Lung (tissue), 12 donors: Measurements from ENCODE around the gene AKAP1. TPM values are rescaled to one million over a fixed set of nuclear protein-coding genes. Genes with fewer than 3 reads are reported as not detected.

Experiments
- ATAC-seq: fragments of 200-7000 bp; cut with Tn5 transposase; one replicate; pipeline ENCODE4 v1.9.1; 2020; ENCODE audit warnings: moderate number of reproducible peaks; ENCODE audit not compliant: insufficient read depth, low FRiP score
- DNase-seq, 3 donors: peaks; one replicate each; pipeline ENCODE4 v3.0.0-alpha.2; 2013 to 2017
- H3K27ac ChIP-seq, 2 donors: one replicate each; pipeline ENCODE4 v1.5.1; 2013; ENCODE audit warnings: mild to moderate bottlenecking in 2 of 2, moderate library complexity in 2 of 2, control low read depth in 1 of 2, inconsistent platforms in 1 of 2, low read depth in 1 of 2, low read length in 1 of 2
- H3K27me3 ChIP-seq, 3 donors: one replicate each; pipeline ENCODE4 v1.5.1; 2013; ENCODE audit warnings: low read length in 2 of 3; ENCODE audit not compliant: control insufficient read depth in 3 of 3, insufficient read depth in 3 of 3
- H3K36me3 ChIP-seq, 4 donors: one replicate each; pipeline ENCODE4 v1.5.1; 2013; ENCODE audit warnings: low read length in 4 of 4, mild to moderate bottlenecking in 1 of 4, moderate library complexity in 1 of 4; ENCODE audit not compliant: control insufficient read depth in 4 of 4, insufficient read depth in 4 of 4
- H3K4me1 ChIP-seq, 5 donors: one replicate each; pipeline ENCODE4 v1.5.1; 2013; ENCODE audit warnings: low read length in 5 of 5, mild to moderate bottlenecking in 2 of 5, moderate library complexity in 1 of 5; ENCODE audit not compliant: control insufficient read depth in 5 of 5, insufficient read depth in 5 of 5
- H3K4me3 ChIP-seq: one replicate; pipeline ENCODE4 v1.5.1; 2013; ENCODE audit warnings: mild to moderate bottlenecking, control low read depth, moderate library complexity
- H3K9ac ChIP-seq, 2 donors: one replicate each; pipeline ENCODE4 v1.5.1; 2013; ENCODE audit warnings: low read length in 2 of 2, control low read depth in 1 of 2; ENCODE audit not compliant: insufficient read depth in 1 of 2
- H3K9me3 ChIP-seq, 4 donors: one replicate each; pipeline ENCODE4 v1.5.1; 2013; ENCODE audit warnings: low read length in 3 of 4, mild to moderate bottlenecking in 1 of 4, moderate library complexity in 1 of 4; ENCODE audit not compliant: control insufficient read depth in 4 of 4, insufficient read depth in 3 of 4
- WGBS, 2 donors: extraction: QIAGEN DNeasy Blood & Tissue Kit; methylation state at CpG; one replicate each; pipeline ENCODE4 v1.1.7; 2013; 5-methylcytosine and 5-hydroxymethylcytosine counted together
- polyA plus RNA-seq, 2 donors: library from polyadenylated mRNA; stranded (reverse); fragments of 200-250 nt; gene quantifications; one replicate each; pipeline ENCODE4 v1.2.1, GENCODE V29; 2013
- total RNA-seq, 2 donors: library from RNA; depleted of rRNA in 1 of 2; stranded (reverse); fragments of >200 nt in 1 of 2; gene quantifications; one replicate each; pipeline ENCODE4 v1.2.1, GENCODE V29; 2014 to 2021
- TF ChIP-seq, protein P1 (sequence below): IDR thresholded peaks from 2 replicates; pipeline ENCODE4 v1.5.1; 2012; ENCODE audit warnings: mild to moderate bottlenecking; ENCODE audit errors: control extremely low read depth, extremely low read depth
- donor health status: control.
- donor health status: control.
- donor health status: Bipolar disorder and iron deficiency.
- donor health status: healthy.
- donor health status: DM: yes; HTN: yes; CAD: no.

AKAP1 gene
- total and polyA plus RNA-seq, 4 donors = 23.1 to 46.4 (median 29.8) TPM

- Histone ChIP-seq H3K4me3 (no peak overlapping the region), H3K27ac (no peak overlapping the region), H3K4me1 (peaks cover 0 to 8% (median 0%) of the 10 kb centered on the region in 5 donors), H3K27me3 (peaks cover 0 to 35% (median 18%) of the 10 kb centered on the region in 3 donors), H3K9me3 (no peaks in the 10 kb centered on the region), H3K9ac (no peak overlapping the region), H3K36me3 (no peaks in the 10 kb centered on the region)
- TF ChIP-seq, protein P1, sequence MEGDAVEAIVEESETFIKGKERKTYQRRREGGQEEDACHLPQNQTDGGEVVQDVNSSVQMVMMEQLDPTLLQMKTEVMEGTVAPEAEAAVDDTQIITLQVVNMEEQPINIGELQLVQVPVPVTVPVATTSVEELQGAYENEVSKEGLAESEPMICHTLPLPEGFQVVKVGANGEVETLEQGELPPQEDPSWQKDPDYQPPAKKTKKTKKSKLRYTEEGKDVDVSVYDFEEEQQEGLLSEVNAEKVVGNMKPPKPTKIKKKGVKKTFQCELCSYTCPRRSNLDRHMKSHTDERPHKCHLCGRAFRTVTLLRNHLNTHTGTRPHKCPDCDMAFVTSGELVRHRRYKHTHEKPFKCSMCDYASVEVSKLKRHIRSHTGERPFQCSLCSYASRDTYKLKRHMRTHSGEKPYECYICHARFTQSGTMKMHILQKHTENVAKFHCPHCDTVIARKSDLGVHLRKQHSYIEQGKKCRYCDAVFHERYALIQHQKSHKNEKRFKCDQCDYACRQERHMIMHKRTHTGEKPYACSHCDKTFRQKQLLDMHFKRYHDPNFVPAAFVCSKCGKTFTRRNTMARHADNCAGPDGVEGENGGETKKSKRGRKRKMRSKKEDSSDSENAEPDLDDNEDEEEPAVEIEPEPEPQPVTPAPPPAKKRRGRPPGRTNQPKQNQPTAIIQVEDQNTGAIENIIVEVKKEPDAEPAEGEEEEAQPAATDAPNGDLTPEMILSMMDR = no peak
- ATAC-seq = no peak
- DNase-seq = no peak
- WGBS, 2 donors = 89 to 95% methylated on average over 2 of the region's 2 CpGs
Measured at GRCh38 chr17:57048096-57048495, 37.0 kb upstream of the AKAP1 start.

DNA sequence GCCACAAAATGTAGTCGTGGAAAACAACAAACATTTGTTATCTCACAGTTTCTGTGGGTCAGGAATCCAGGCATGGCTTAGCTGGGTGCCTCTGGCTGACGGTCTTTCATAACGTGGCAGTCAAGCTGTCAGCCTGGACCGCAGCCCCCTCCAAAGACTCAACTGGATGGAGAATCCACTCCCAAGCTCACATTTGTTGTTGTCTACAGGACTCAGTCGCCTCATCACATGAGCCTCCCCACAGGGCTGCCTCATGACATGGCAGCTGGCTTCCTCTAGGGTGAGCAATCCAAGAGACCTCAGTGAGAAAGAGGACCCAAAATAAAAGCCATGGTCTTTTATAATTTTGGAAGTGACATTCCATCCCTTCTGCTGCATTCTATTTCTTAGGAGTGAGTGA, 34.7 kb upstream of the AKAP1 start:
- H3K9ac ChIP-seq = no peak overlapping the region
- H3K36me3 ChIP-seq = no peaks in the 10 kb centered on the region
- WGBS, 2 donors = 83 to 88% methylated on average over 5 of the region's 5 CpGs
- DNase-seq (no peak), ATAC-seq (no peak)
- TF ChIP-seq, protein P1 = no peak
- peaks cover 0 to 18% (median 11%) of the 10 kb centered on the region in 3 donors for H3K27me3 ChIP-seq
- peaks cover 0 to 7% (median 2%) of the 10 kb centered on the region in 5 donors for H3K4me1 ChIP-seq
- H3K4me3 ChIP-seq = no peak overlapping the region
- H3K9me3 ChIP-seq = no peaks in the 10 kb centered on the region
- H3K27ac ChIP-seq = no peak overlapping the region

GRCh38 chr17:57051886-57052361, 33.1 kb upstream of the AKAP1 start:
- H3K27me3 ChIP-seq = peaks cover 0 to 8% (median 6%) of the 10 kb centered on the region in 3 donors
- H3K36me3 ChIP-seq = no peaks in the 10 kb centered on the region
- no peak overlapping the region for H3K4me3 ChIP-seq
- TF ChIP-seq, protein P1 = no peak
- no peak overlapping the region for H3K9ac ChIP-seq
- DNase-seq = no peak
- H3K4me1 ChIP-seq = peaks cover 0 to 6% (median 0%) of the 10 kb centered on the region in 5 donors
- no peaks in the 10 kb centered on the region for H3K9me3 ChIP-seq
- 78 to 86% methylated on average over 5 of the region's 5 CpGs for WGBS, 2 donors
- ATAC-seq = no peak
- H3K27ac ChIP-seq = peak overlapping the region in 1 of 2 donors; percentile 12

GRCh38 chr17:57062865-57063264, 22.2 kb upstream of the AKAP1 start:
- Histone ChIP-seq H3K36me3 (no peaks in the 10 kb centered on the region), H3K9me3 (no peaks in the 10 kb centered on the region), H3K27me3 (no peaks in the 10 kb centered on the region), H3K4me3 (no peak overlapping the region), H3K9ac (no peak overlapping the region), H3K4me1 (peaks cover 0 to 2% (median 0%) of the 10 kb centered on the region in 5 donors), H3K27ac (no peak overlapping the region)
- ATAC-seq = no peak
- DNase-seq = no peak
- TF ChIP-seq, protein P1 = no peak
- WGBS, 2 donors = 80 to 87% methylated on average over 2 of the region's 2 CpGs
